ENCODE results near the gene FKBP1B.
A peak's percentile ranks its signal among the peaks of the same experiment; 100 is the strongest.
"Not testable (repeated sequence)": the region's sequence is repeated elsewhere in the genome, so short reads cannot be mapped to it uniquely, and the experiment has no call there.

FKBP1B gene

DNA sequence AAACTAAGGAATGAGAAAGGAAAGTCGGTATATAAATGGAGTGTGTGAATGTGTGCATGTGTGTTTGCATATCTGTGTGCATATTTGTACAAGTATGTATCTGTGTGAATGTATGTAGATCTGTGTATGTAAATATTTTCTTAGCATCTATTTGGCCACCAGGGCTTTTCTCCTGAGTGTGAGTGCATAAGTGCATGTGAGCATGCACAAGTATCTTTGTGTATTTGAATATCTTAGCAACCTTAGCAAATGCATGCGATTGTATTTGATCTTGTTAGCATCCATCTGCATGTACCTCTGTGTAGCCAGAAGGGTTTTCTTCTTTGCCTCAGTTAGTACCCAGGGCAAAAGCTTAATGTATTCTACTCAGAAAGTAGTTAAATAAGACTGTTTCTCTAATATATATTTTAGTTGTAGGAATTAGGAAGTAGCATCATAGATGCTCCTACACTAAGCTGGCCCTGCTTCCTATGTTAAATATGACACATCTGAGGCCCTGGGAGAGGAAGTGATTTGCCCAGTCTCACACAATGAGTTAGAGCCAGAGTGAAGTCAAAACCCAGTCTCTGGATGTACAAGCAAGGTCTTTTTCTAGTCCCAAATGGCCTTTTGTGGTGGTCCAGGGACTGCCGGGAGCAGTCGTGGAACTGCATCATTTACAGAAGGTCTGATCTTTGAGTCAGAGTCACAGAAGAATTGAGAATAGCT is 9.2 kb downstream of the FKBP1B start:
- no peak for DNase-seq (ENCODE audit: extremely low read depth in 1 of 2, low read depth in 1 of 2)

DNA sequence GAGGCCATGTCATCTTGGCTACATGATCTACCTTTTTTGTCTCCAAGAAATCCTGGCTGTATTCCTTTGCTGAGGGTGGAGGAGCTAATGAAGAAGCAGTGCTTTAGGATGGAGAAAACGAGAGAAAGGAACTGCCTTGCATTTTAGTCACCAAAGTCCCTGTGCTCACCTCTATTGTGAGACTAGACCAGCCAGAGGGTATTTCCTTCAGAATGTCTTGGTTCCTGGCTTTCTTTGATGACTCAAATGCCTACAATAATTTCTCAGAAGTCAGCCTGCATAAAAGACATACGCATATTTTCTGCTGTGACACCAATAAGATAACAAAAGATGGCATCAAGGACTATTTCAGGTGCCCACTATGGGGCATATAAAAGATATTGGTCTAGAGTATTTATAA is 15.8 kb downstream of the FKBP1B start:
- no peak for DNase-seq (ENCODE audit: extremely low read depth in 1 of 2, low read depth in 1 of 2)

DNA sequence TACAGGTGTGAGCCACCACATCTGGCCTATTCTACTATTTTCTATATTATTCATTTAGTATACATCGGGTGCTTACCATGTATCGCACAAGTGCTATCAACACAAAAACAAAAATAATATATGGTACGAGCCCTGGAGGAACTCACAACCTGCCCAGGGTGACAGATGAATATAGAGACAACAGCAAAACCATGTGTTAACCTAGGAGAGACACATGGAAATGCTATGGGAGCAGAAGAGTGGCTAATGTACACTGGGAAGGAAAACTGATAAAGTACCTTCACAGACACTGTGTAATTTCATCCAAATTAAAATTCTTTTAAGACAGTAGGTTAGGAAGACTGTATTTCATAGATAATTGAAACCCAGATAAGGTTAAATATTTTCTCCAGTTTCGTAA is 22.7 kb downstream of the FKBP1B start:
- no peak for DNase-seq (ENCODE audit: extremely low read depth in 1 of 2, low read depth in 1 of 2)

DNA sequence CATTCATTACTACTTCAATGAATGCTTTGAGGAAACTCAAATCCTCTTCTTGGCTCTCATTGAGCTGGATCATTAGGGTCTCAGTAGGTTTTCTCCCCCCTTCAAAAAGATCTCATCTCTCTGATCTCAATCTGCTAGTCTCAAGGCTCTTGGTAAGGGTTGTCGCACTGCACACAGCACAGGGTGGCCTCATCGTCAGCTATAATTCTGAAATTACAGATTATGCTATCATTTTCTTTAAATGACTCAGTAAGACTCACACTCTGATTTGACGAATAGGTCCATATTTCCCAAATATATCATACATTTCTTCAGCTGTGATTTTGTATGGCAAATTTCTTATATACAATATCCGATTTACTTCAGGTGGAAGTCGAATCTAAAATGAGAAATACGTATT is 24.3 kb downstream of the FKBP1B start:
- no peak for DNase-seq (ENCODE audit: extremely low read depth in 1 of 2, low read depth in 1 of 2)

DNA sequence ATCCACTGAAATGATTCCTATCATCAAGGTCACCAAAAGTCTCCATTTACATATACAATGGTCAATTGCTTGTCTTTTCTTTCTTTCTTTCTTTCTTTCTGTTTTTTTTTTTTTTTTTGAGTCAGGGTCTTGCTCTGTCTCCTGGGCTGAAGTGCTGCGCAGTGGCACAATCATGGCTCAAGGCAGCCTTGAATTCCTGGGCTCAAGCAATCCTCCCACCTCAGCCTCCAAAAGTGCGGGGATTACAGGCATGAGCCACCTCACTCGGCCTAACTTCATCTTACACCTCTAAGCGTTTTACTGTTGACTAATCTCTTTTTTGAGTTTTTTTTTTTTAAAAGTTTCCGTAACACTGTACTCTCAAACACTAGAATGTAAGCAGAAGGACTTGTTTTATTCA is 25.7 kb downstream of the FKBP1B start:
- DNase-seq (ENCODE audit: extremely low read depth in 1 of 2, low read depth in 1 of 2) = no peak

DNA sequence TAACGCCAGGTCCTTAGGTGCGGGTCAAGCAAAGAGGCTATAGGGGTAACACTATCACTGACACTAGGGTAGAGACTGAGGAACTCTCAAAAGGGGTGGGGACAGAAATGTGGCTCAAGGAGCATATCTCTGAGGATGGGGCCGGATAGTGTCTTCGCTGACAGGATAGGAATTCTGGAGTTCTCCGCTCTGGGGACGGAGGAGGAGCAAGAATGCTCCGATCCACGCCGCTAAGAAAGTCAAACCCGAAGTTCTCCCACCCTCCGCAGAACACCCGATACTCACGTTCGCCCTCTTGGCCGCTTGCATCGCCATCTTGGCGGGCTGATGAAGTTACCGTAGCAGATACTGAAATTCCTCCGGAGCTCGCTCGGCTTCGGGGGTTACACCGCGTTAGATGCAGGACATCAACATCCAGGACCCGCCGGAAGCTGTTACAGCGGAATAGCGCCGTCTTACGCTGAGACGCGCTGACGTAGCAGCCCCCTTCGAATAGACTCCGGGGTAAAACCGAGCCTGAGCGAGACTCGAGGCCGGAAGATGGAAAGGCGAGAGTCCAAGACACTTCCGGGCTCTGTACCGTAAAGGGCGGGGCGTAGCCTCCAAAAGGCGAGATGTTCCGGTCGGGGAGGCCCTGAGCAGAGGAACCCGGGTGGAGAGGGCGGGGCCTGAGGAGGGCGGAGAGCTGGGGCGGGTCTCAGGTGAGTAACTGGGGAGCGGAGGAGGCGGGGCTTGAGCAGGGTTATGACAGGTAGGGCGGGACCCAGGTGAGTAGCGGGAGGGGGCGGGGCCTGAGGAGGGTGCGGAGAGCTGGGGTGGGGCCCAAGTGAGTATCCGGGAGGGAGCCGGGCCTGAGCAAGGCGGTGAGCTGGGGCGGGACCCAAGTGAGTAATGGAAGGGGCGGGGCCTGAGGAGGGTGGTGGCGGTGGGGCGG is 26.6 kb downstream of the FKBP1B start, which contains the start of gene SF3B6:
TSS of gene SF3B6 (minus strand) at position 412 of the 934 bp plus-strand sequence. CDS start at position 315, 97 bp downstream.
- peak; percentile 96 to 100 for DNase-seq (ENCODE audit: extremely low read depth in 1 of 2, low read depth in 1 of 2)

DNA sequence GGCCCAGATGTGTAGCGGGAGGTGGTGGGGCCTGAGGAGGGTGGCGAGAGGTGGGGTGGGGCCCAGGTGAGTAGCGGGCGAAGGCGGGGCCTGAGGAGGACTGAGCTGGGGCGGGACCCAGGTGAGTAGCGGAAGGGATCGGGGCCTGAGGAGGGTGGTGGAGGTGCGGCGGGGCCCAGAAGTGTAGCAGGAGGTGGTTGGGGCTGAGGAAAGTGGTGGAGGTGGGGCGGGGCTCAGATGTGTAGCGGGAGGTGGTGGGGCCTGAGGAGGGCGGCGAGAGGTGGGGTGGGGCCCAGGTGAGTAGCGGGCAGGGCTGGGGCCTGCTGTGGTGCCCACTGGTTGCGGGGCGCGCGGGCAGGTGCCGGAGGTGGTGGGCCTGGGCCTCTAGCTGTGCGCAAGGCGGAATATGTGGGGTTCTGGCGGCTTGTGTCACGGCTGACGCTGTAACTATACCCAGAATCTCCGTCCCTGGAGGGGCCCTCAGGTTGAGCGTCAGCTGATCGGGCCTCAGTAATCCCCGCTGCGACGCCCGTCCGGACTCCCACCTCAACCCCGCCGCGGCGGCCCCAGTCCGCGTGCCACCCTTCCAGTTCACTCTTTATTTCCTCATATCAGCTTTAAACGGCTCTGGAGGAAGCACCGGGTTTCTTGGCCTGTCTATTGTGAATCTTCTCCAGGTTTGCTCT is 27.5 kb downstream of the FKBP1B start:
- DNase-seq (ENCODE audit: extremely low read depth in 1 of 2, low read depth in 1 of 2) = peak in 1 of 2 donors; percentile 14

DNA sequence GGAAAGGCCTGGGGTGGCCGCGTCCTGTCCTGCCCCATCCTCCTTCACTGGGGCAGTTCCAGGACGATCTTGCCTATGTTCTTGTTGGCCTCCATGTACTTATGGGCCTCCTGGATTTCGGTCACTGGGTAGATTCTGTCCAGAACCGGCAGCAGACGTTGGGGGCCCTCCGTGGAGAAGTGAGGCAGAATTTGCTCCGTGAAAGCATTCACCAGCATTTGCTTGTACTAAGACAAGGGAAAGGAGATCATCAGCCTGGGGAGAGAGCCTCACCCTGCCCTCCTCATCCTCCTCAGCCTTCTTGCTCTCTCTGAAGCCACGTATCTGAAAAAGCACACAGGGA is 28.0 kb downstream of the FKBP1B start:
- DNase-seq (ENCODE audit: extremely low read depth in 1 of 2, low read depth in 1 of 2) = no peak

DNA sequence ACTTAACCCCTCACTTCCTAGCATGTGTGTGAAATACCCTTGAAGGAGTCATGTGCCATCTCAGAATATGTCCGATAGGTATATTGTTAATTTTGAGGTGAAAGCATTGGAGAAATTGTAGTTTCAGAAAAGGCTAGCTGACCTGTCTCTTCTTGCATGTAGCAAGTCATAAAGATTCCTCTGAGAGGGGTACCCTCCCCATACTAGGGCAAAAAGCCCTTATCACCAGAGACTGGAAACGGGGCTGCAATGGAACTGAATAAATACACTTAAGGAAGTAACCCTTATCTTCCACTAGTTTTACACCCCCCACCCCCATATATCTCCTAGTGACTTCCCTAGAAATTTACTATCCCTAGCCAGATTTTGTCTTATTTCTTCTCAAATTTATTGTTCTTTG is 28.3 kb downstream of the FKBP1B start:
- DNase-seq (ENCODE audit: extremely low read depth in 1 of 2, low read depth in 1 of 2) = no peak

DNA sequence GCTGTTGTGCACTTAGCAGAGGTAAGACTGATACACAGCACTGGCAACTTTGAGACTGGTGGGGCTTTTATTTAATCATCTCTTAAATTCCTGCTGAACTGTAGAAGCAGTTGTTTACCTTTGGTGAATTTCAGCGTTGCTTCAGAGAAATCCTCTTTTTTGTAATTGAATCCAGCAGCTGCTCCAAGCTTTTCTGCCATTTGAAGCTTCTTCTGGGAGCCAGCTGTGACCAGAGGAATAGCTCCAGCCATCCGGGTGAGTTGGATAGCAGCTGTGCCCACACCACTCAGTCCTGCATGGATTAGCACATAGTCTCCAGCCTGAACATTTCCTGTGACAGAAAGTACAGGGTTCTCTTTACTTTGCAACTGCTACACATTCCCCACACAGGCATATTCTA is 31.2 kb downstream of the FKBP1B start:
- DNase-seq (ENCODE audit: extremely low read depth in 1 of 2, low read depth in 1 of 2) = no peak

DNA sequence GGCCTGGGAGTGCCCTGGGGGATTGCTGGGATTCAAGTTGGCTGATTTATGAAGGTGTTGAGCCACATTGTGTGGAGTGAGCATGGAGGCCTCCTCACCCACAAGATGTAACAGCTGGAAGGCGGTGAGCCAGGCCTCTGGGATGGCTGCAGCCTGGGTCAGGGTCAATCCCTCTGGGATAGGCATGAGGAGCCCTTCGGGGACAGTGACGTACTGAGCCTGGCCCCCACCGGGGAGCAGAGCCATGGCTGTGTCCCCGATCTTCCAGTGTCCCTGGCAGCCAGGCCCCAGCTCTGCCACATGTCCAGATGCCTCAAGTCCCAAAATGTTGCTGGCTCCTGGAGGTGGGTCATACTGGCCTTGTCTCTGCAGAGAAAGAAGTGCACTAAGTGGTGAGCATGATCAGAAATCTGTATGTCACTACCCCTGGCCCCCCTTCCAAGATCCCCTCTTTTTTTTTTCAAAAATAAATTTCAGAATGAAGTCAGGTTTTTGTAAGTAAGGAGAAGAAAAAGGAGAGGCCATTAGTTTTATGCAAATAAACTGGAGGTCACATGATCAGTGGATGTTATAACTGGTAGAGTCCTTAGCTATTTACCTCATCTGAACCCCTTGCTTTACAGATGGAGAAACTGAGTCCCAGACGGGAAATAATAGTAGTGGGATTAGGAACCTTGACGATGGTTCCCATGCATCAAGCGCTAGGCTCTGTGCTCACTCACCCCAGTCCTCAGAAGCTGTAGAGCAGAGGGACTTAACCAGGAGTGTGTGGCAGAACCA is 33.4 kb downstream of the FKBP1B start:
- no peak for DNase-seq (ENCODE audit: extremely low read depth in 1 of 2, low read depth in 1 of 2)

DNA sequence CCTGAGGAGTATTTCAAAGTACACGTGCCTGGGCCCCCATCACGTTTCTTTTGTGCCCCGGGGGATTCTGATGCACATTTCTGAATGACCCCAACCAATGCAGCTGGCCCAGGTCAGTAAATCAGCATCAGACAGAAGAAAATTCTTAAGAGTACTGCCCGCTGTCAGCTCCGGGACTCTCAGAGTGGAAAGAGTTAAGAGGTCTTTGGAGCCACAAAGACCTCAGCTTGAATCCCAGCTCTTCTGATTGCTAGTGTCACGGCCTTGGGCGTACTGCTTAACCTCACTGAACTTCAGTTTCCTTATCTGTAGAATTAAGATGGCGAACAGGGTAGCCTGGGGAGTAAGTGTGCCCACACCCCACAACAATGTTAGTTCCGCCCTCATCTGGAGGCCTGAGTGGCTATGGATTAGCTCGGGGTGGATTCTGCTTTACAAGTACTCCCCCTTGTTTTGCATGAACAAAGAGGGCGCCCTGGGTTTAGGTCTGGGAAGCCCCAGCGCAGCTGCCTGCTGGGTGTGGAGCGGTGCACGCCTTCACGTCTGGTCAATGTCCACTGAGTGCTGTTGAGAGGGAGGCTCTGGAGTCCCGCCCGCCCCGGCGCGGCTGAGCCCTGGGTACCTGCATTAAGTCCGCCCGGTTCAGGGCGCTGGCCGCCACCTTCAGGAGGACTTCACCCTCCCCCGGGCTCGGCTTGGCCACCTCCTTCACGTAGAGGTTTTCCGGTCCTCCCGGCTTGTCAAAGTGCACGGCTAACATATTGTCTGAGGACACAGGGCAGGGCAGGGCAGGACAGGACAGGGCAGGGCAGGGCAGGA is 34.2 kb downstream of the FKBP1B start:
- DNase-seq (ENCODE audit: extremely low read depth in 1 of 2, low read depth in 1 of 2) = no peak

DNA sequence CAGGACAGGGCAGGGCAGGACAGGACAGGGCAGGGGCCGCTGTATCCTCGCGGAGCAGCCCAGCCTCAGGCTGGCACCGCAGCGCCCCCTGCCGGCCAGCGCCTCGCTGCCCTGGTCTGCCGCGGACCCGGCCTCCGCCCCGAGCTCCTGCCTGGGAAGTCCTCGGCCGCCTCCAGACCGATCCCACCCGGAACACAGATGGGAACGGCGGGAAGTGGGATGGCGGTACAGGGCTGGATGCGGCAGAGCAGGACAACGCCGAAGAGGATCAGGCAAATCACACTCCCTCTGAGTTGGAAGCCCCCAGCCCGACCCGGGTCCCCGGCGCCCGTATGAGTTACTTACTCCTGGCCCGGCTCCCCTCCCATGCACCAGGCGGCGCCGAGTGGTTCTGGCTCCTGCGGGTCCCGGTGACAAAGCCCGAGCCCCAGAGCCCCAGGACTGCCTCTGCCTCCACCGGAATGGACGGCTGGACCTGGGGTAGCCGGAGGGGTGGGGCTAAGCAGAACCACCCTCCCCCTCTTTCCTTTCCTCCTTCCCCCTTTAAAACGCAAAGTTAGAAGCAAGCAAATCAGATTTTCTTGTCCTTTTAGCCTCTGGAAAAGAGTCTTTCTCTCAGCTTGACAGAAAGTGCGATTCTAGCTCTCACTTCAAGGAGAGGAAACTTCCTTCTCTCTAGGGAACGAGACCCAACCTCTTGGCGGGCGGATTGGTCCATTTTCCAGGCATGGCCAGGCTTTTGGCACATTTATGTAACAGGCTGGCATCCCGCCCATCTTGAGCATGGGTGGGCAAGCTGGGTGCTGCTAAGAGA is 35.1 kb downstream of the FKBP1B start, which contains the start of gene TP53I3:
TSS of gene TP53I3 (minus strand) at position 449 of the 814 bp plus-strand sequence. CDS start 508 bp downstream, outside the sequence.
- peak; percentile 54 to 68 for DNase-seq (ENCODE audit: extremely low read depth in 1 of 2, low read depth in 1 of 2)

DNA sequence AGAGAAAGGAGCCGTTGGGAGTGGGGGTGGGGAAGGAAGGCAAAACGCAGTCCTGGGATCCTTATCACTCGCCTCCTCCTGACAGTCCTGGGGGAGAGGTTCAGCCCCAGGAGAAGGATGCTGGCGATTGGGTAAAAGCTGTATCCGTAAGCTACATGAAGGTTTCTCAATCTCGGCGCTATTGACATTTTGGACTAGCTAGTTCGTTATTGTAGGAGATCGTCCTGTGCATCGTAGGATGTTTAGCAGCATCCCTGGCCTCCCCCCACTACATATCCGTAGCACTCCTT is 35.6 kb downstream of the FKBP1B start:
- DNase-seq (ENCODE audit: extremely low read depth in 1 of 2, low read depth in 1 of 2) = no peak

DNA sequence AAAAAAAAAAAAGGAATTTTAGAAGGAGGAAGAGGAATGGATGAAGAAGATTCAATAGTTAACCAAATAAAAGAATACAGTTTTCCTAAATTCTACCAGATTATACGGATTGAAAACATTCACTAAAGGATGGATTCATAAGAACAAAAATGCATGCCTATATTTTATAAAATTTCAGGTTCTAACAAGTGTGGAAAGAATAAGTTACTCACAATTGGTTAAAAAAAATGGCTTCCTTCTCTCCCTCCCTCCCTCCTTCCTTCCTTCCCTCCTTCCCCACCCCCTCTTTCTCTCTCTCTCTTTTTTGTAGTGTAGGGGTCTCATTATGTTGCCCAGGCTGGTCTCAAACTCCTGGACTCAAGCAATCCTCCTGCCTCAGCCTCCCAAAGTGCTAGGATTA is 36.7 kb downstream of the FKBP1B start:
- DNase-seq (ENCODE audit: extremely low read depth in 1 of 2, low read depth in 1 of 2) = no peak

DNA sequence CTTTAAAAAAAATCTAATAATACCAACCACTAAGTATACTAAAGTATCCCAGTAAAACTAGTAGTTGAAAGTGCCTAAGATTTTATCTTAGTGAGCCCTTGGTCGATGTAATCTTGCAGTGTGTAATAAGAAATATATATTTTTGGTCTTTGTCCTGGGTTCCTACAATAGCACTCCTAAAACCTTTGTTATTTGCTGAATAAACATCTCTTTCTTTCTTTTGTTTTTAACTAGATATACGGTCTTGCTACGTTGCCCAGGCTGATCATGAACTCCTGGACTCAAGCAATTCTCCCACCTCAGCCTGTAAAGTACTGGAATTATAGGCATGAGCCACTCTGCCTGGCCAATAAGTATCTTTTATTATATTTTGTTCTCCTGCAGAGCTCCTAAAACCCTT is 37.5 kb downstream of the FKBP1B start:
- DNase-seq (ENCODE audit: extremely low read depth in 1 of 2, low read depth in 1 of 2) = no peak

DNA sequence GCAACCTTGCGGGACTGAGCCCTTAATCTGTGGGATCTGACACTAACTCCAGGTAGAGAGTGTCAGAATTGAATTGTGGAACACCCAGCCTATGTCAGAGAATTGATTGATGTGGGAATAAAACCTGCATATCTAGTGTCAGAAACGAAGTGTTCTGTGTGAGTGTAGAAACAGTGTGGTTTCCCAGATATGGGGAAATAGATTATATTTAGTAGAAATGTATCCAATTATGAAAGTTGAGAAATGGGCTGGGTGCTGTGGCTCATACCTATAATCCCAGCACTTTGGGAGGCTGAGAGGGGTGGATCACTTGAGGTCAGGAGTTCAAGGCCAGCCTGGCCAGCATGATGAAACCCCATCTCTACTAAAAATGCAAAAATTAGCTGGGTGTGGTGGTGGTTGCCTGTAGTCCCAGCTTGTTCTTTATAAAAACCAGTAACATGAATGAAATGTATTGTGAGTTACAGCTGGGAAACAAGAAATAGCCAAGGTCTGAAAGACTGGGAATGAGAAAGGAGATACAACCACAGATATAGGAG is 39.3 kb downstream of the FKBP1B start:
- no peak for DNase-seq (ENCODE audit: extremely low read depth in 1 of 2, low read depth in 1 of 2)

DNA sequence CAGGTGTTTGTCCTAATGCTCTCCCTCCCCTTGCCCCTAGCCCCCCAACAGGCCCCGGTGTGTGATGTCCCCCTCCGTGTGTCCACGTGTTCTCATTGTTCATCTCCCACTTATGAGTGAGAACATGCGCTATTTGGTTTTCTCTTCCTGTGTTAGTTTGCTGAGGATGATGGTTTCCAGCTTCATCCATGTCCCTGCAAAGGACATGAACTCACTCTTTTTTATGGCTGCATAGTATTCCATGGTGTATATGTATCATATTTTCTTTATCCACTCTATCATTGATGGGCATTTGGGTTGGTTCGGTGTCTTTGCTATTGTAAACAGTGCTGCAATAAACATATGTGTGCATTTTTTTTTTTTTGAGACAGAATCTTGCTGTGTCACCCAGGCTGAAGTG is 43.7 kb downstream of the FKBP1B start:
- not testable (repeated sequence) for DNase-seq (ENCODE audit: extremely low read depth in 1 of 2, low read depth in 1 of 2)

DNA sequence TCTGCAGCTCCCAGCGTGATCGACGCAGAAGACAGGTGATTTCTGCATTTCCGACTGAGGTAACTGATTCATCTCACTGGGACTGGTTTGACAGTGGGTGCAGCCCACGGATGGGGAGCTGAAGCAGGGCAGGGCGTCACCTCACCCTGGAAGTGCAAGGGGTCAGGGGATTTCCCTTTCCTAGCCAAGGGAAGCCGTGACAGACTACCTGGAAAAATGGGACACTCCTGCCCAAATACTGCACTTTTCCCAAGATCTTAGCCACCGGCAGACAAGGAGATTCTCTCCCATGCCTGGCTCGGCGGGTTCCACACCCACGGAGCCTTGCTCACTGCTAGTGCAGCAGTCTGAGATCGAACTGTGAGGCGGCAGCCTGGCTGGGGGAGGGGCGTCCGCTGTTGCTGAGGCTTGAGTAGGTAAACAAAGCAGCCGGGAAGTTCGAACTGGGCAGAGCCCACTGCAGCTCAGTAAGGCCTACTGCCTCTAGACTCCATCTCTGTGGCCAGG is 45.7 kb downstream of the FKBP1B start:
- DNase-seq (ENCODE audit: extremely low read depth in 1 of 2, low read depth in 1 of 2) = not testable (repeated sequence)

All from stimulated activated CD8-positive, alpha-beta memory T cell treated with anti-CD3 and anti-CD28 coated beads, Interleukin-7, amount 100 ng/mL, for 48 hours (primary cell).